ENCODE data around the gene MAGED2. TPM values are rescaled to one million over a fixed set of nuclear protein-coding genes. Genes with fewer than 3 reads are reported as not detected.
"Not testable (repeated sequence)": the region's sequence is repeated elsewhere in the genome, so short reads cannot be mapped to it uniquely, and the experiment has no call there.

MAGED2 gene
- total RNA-seq, 1 donor from 2014 or later, result 377 TPM

GRCh38 chrX:54776987-54777672 lies 30.4 kb upstream of the MAGED2 start:
- DNase-seq (ENCODE audit: extremely low spot score, unreplicated experiment), result no peak
- Mint-ChIP-seq H3K9me3 (ENCODE audit: unreplicated experiment) (peaks cover 9% of the 10 kb centered on the region), H3K27ac (ENCODE audit: unreplicated experiment) (no peak overlapping the region), H3K4me3 (ENCODE audit: unreplicated experiment) (no peak overlapping the region), H3K36me3 (ENCODE audit: unreplicated experiment) (no peaks in the 10 kb centered on the region), H3K27me3 (ENCODE audit: unreplicated experiment) (peaks cover 7% of the 10 kb centered on the region), H3K4me1 (ENCODE audit: unreplicated experiment) (peaks cover 18% of the 10 kb centered on the region)
- TF ChIP-seq CTCF (IDR thresholded peaks at IDR 0.05), result no peak

- H3K4me3 Mint-ChIP-seq (ENCODE audit: unreplicated experiment), result no peak overlapping the region
- H3K27ac Mint-ChIP-seq (ENCODE audit: unreplicated experiment), result no peak overlapping the region
- peaks cover 3% of the 10 kb centered on the region for H3K4me1 Mint-ChIP-seq (ENCODE audit: unreplicated experiment)
- H3K36me3 Mint-ChIP-seq (ENCODE audit: unreplicated experiment), result no peaks in the 10 kb centered on the region
- no peak for DNase-seq (ENCODE audit: extremely low spot score, unreplicated experiment)
- H3K9me3 Mint-ChIP-seq (ENCODE audit: unreplicated experiment), result peaks cover 8% of the 10 kb centered on the region
- TF ChIP-seq CTCF (IDR thresholded peaks at IDR 0.05), result no peak
- peaks cover 8% of the 10 kb centered on the region for H3K27me3 Mint-ChIP-seq (ENCODE audit: unreplicated experiment)
These were observed 21.6 kb upstream of the MAGED2 start for GRCh38 chrX:54785901-54786300.

- Mint-ChIP-seq H3K4me3 (ENCODE audit: unreplicated experiment) (no peak overlapping the region), H3K27me3 (ENCODE audit: unreplicated experiment) (peaks cover 8% of the 10 kb centered on the region), H3K36me3 (ENCODE audit: unreplicated experiment) (no peaks in the 10 kb centered on the region), H3K27ac (ENCODE audit: unreplicated experiment) (no peak overlapping the region), H3K9me3 (ENCODE audit: unreplicated experiment) (peaks cover 8% of the 10 kb centered on the region), H3K4me1 (ENCODE audit: unreplicated experiment) (peaks cover 3% of the 10 kb centered on the region)
- no peak for DNase-seq (ENCODE audit: extremely low spot score, unreplicated experiment)
- TF ChIP-seq CTCF (IDR thresholded peaks at IDR 0.05), result peak; percentile 12
These were observed 20.6 kb upstream of the MAGED2 start for GRCh38 chrX:54786967-54787366.

- H3K36me3 Mint-ChIP-seq (ENCODE audit: unreplicated experiment), result no peaks in the 10 kb centered on the region
- peaks cover 4% of the 10 kb centered on the region for H3K4me1 Mint-ChIP-seq (ENCODE audit: unreplicated experiment)
- peaks cover 7% of the 10 kb centered on the region for H3K9me3 Mint-ChIP-seq (ENCODE audit: unreplicated experiment)
- no peak for DNase-seq (ENCODE audit: extremely low spot score, unreplicated experiment)
- no peak overlapping the region for H3K4me3 Mint-ChIP-seq (ENCODE audit: unreplicated experiment)
- no peak for TF ChIP-seq CTCF (IDR thresholded peaks at IDR 0.05)
- H3K27me3 Mint-ChIP-seq (ENCODE audit: unreplicated experiment), result peaks cover 4% of the 10 kb centered on the region
- H3K27ac Mint-ChIP-seq (ENCODE audit: unreplicated experiment), result no peak overlapping the region
These were observed 19.1 kb upstream of the MAGED2 start for GRCh38 chrX:54788446-54788845.

- H3K4me3 Mint-ChIP-seq (ENCODE audit: unreplicated experiment); H3K27me3 Mint-ChIP-seq (ENCODE audit: unreplicated experiment); H3K36me3 Mint-ChIP-seq (ENCODE audit: unreplicated experiment); H3K27ac Mint-ChIP-seq (ENCODE audit: unreplicated experiment); H3K9me3 Mint-ChIP-seq (ENCODE audit: unreplicated experiment); DNase-seq (ENCODE audit: extremely low spot score, unreplicated experiment): not testable (repeated sequence)
- H3K4me1 Mint-ChIP-seq (ENCODE audit: unreplicated experiment), result peaks cover 13% of the 10 kb centered on the region
These were observed 18.1 kb upstream of the MAGED2 start for GRCh38 chrX:54789405-54789804.
